Measurements from ENCODE around the gene ACAT2.
A peak's percentile ranks its signal among the peaks of the same experiment; 100 is the strongest.
"Not testable (repeated sequence)": the region's sequence is repeated elsewhere in the genome, so short reads cannot be mapped to it uniquely, and the experiment has no call there.

ACAT2 gene

GRCh38 chr6:159808647-159809046 lies 46.8 kb downstream of the ACAT2 start:
- DNase-seq (ENCODE audit: low read depth): no peak
- TF ChIP-seq, protein P1, sequence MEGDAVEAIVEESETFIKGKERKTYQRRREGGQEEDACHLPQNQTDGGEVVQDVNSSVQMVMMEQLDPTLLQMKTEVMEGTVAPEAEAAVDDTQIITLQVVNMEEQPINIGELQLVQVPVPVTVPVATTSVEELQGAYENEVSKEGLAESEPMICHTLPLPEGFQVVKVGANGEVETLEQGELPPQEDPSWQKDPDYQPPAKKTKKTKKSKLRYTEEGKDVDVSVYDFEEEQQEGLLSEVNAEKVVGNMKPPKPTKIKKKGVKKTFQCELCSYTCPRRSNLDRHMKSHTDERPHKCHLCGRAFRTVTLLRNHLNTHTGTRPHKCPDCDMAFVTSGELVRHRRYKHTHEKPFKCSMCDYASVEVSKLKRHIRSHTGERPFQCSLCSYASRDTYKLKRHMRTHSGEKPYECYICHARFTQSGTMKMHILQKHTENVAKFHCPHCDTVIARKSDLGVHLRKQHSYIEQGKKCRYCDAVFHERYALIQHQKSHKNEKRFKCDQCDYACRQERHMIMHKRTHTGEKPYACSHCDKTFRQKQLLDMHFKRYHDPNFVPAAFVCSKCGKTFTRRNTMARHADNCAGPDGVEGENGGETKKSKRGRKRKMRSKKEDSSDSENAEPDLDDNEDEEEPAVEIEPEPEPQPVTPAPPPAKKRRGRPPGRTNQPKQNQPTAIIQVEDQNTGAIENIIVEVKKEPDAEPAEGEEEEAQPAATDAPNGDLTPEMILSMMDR (IDR thresholded peaks at IDR 0.05; ENCODE audit: insufficient read depth, low read depth, low read length, missing control alignments): no peak
- no peak overlapping the region for H3K4me3 ChIP-seq (ENCODE audit: low read depth, low read length)

DNA sequence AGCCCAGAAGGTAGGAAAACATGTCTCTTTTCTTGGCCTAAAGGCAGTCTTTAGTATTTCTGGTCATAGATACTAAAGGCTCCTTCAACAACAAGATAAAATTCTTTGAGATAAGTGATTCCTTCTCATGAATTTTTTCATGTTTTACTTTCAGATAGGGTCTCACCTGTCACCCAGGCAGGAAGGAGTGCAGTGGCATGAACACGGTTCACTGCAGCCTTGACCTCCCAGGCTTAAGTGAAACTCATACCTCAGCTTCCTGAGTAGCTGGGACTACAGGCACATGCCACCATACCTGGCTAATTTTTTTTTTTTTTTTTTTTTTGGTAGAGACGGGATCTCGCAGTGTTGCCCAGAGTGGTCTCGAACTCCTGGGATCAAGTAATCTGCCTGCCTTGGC lies 47.3 kb downstream of the ACAT2 start:
- TF ChIP-seq, protein P1 (IDR thresholded peaks at IDR 0.05; ENCODE audit: insufficient read depth, low read depth, low read length, missing control alignments): no peak
- DNase-seq (ENCODE audit: low read depth): peak; percentile 39
- no peak overlapping the region for H3K4me3 ChIP-seq (ENCODE audit: low read depth, low read length)

DNA sequence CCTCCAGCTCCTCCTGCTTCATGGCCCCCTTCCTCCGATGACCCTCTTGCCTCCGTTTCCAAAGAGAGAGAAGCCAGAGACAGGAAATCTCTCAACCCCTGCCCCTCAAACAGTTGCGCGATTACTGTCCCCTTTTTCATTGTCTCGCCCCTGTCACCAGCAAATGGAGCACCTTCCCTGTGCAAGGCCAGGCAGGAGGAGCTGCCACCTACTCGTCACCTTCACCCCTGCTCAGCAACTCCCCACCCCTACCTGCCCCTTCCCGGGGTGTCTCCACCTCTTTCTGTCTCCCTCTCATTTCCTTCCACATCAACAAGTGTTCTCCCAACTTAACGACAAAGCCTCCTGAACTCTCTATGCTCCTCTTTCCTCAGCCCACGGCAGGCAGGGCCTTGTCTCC lies 51.9 kb downstream of the ACAT2 start:
- TF ChIP-seq, protein P1 (IDR thresholded peaks at IDR 0.05; ENCODE audit: insufficient read depth, low read depth, low read length, missing control alignments): no peak
- DNase-seq (ENCODE audit: low read depth): no peak
- no peak overlapping the region for H3K4me3 ChIP-seq (ENCODE audit: low read depth, low read length)

- no peak for DNase-seq (ENCODE audit: low read depth)
- no peak overlapping the region for H3K4me3 ChIP-seq (ENCODE audit: low read depth, low read length)
Measured at GRCh38 chr6:159815410-159815809, 53.6 kb downstream of the ACAT2 start.

DNA sequence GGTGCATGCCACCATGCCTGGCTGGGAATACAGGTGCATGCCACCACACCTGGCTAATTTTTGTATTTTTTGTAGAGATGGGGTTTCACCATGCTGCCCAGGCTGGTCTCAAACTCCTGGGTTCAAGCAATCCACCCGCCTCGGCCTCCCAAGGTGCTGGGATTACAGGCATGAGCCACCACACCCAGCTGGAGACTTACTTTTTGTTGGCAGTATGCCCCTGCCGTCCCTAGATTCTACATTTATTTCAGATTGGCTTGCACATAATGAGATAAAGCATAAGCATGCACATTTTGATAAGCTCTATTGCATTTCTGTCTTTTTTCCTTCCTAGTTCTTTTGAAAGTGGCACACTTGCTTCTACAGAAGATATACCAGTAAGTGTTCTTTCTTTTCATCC lies 54.9 kb downstream of the ACAT2 start:
- not testable (repeated sequence) for DNase-seq (ENCODE audit: low read depth); H3K4me3 ChIP-seq (ENCODE audit: low read depth, low read length)

More at GRCh38 chr6:159815410-159815809, 53.6 kb downstream of the ACAT2 start:
- TF ChIP-seq, protein P1 (IDR thresholded peaks at IDR 0.05; ENCODE audit: insufficient read depth, low read depth, low read length, missing control alignments): no peak

DNA sequence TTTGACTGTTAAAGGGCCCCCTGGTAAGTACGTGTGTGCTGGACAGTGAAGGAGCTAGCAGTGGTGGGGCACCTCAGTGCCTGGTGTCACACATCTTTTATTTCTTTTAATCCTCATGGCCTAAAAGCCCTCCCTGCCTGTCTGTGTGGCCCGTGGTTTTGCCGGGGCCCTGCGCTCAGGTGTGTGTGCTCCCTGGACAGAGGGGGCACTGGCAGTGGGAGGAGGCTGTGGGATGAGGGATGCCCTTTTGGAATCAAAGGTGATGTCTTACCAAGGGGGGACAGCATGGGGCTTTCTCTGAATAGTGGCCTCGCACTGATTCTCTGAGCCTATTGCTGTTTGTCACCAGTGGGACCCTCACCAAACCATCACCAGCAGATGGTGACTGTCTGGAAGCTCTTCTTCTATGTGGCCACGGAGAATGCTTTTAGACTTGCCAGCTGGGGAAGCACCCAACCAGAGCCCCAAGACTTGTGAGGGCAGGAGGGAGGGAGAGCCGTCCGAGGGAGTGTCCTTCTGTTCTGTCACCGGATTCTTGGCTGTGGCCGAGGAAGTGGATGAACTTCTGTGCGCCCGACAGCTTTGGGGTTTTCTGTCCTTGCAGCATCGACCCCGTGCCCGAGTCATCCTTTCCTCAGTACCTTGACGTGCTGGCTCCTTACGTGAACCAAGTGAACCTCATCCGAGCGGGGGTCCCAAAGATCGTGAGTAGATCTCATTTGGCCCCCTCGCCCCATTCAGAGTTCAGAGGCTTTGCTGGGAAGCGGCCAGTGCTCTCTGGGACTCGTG lies 56.3 kb downstream of the ACAT2 start:
- no peak overlapping the region for H3K4me3 ChIP-seq (ENCODE audit: low read depth, low read length)
- no peak for DNase-seq (ENCODE audit: low read depth)
- TF ChIP-seq, protein P1 (IDR thresholded peaks at IDR 0.05; ENCODE audit: insufficient read depth, low read depth, low read length, missing control alignments): no peak

DNA sequence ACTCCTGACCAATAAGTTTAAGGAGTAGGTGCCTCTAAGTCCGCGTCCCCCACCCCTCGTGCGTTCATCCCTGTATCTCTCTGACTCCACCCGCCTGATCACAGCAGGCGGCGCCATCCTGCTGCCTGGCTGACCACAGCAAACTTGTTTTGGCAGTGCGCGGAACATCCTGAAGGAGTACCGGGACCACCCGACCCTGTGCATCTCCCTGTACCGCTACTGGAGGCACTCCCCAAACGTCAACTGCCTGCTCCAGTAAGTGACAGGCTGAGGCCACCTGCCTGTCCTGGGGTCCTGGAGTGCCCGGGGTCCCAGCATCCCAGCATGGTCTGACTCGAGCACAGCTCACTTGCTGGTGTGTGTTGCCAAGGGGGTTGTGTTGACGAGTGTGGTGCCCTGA lies 57.3 kb downstream of the ACAT2 start:
- no peak for DNase-seq (ENCODE audit: low read depth)
- H3K4me3 ChIP-seq (ENCODE audit: low read depth, low read length): no peak overlapping the region
- TF ChIP-seq, protein P1 (IDR thresholded peaks at IDR 0.05; ENCODE audit: insufficient read depth, low read depth, low read length, missing control alignments): no peak

All from GM12865 (cell line).